ELR (cell line): ENCODE measurements around the gene HSDL1.

Source experiments
- DNase-seq: peaks from one replicate; pipeline ENCODE4 v3.0.0-alpha.2; 2015; ENCODE audit warnings: low read depth

HSDL1 gene

DNA sequence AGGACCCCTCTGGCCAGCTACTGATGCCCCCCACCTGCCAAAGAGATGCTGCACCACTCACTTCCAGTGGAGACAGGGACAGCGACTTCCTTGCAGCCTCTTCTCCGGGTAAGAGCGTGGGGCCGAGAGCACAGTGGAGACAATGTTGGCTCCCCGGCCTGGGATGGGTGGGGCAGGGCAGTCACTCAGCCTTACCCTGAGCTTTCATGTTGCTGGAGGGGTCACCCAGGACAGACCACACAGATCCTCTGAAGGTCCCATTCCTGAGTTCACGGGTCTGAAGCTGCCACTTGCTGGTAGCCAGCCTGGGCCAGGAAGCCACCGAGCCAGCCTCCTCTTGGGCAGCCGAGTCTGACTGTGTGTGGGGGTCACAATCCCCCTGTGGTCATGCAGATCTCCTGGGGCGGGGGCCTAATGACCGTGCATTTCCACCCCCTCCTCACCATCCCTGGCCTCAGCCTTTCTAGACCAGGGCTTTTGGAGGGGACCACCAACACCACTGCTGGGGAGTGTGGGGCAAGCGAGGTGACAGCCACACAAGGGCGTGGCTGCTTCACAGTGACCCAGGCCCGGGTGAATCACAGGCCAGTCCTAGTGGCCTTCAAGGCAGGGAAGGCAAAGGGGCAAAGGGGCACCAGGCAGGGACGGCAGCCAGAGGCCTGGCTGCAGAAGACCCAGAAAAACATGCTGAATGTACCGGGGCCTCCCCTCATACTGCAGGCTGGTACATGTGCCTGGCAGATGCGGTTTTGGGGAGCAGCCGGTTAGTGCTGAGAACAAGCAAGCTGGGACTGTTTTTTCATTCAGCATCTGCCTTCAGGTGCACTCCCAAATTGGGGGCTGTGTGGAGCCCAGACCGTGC lies 31.4 kb upstream of the HSDL1 start:
- no peak for DNase-seq

DNA sequence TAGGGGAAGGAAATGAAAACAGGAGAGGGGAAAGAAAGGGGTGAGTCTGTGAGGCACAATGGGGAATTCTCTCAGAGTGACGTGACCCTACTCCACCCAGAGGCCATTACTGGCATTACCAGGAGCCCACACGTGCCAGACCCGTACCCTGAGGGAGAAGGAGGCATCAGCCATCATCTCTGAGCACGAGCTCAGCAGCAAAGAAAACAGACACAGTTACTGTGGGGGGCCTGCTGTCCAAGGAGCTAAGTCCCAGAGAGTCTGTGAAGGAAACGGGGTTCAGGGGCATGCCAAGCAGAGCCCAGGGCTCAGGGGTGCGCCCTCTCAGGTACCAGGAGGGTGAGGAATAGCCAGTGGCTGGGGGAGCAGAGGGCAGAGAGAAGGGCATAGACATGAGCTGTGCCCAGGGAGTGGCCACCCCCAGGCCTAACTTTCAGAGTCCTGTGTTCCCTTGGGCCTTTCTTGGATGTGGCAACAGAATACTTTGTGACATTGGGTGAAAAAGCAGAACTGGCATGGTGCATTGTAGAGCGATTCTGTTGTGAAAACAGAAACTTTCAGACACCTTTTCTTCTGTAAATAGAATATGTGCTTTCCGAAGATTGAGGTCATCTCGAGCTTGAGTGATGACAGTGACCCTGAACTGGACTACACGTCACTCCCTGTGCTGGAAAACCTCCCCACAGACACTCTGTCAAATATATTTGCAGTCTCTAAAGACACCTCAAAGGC lies 30.5 kb upstream of the HSDL1 start:
- no peak for DNase-seq

DNA sequence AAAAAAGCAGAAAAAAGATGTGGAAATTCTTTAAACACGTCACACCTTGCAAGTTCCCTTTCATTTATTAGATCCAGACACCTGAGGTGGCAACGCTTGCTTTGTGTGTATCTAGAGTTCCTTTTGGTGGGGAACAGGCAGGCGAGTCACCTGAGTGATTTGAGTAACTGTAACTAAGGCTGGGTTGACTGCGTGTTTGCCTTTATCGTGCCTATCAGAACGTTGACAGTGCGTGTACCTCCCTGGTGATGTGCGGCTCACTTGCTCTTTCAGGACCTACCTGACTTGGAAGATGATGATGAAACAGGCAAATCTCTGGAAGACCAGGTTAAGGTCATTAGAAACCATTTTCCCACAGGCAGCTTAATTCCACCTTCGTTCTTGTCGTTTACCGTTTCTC lies 29.4 kb upstream of the HSDL1 start:
- DNase-seq: no peak

- no peak for DNase-seq
Measured at GRCh38 chr16:84169765-84170310, 24.9 kb upstream of the HSDL1 start.

DNA sequence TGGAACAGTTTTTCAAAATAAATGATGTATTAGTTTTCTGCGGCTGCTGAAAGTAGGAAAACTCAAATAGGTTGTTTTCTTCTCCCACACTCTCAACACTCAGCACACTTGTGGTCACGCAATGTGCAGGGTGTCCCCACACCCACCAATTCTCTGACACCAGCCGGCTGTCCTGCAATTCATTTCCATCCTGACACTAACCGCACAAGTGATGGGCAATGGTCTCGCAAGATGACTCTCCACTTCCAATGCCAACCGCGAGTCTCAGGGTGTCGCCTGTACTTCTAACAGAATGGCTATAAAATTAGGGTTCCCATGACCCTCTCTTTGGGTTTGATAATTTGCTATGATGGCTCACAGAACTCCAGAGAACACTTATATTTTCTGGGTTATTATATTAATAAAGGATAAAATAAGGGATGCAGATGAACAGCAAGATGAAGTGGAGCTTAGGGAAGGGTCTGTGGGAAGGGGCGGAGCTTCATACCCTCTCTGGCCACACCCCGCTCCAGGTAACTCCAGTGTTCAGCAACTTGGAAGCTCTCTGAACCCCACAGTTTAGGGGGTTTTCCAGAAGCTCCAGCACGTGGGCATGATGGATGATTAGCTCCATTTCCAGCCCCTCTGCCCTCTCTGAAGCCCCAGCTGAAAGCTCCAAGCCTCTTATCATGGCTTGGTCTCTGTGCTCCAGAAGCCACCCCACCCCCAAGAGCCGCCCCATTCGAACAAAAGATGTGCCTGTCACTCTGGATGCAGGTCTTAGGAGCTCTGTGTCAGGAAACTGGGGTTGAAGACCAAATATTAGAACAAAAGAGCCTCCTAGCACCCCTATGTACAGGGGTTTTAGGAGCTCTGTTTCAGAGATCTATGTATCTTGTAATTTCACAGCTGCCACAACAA lies 22.1 kb upstream of the HSDL1 start:
- DNase-seq: no peak

DNA sequence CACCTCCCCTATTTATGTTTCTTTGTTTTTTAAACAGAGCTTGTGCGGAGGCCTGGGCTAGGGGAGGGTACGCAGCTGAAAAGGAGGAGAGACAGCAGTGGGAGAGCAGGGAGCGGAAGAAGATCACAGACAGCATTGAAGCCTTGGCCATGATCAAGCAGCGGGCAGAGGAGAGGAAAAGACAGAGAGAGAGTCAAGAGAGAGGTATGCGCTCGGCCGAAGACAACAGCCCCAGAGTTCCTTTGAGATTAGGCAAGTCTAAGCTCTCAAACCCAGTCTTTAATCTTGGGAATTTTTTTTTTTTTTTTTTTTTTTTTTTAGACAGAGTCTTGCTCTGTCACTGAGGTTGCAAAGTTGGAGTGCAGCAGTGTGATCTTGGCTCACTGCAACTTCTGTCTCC lies 20.8 kb upstream of the HSDL1 start:
- no peak for DNase-seq

GRCh38 chr16:84161801-84162200 lies 16.8 kb upstream of the HSDL1 start:
- DNase-seq: no peak

DNA sequence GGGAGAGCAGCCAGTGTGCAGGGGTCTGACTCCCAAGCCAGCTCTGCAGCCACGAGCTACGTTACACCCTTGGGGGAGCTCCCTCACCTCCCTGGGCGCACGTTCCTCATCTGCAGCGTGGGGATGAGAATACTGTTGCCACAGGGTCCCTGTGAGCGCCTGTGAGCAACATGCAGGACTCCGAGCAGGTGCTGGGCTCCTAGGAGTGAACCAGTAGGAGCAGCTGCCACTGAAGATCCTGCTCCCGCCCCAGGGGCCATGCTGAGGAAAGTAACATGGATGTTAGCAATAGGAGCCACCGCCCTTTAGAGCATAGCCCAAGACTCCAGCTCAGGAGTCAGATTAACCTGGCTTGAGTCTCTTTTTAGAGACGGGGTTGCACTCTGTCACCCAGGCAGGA lies 16.1 kb upstream of the HSDL1 start:
- DNase-seq: no peak

DNA sequence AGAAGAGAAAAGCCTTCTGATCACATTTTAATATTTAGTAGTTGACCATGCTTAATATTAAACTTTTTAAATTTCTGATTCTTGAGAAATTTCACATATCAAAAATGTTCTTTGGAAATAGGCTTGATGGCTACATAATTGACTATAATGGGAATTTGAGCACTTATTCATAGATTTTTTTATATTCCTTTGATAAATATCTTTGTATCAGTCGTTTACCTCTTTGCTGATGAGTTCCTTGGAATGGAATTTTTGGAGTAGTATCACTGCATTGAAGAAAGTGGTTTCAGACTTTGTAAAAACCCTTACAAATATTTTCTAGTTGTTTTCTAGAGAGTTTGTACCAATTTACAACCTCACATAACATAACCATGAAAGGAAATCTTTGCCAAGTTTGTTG lies 14.8 kb upstream of the HSDL1 start:
- DNase-seq: no peak

GRCh38 chr16:84159007-84159406 lies 14.0 kb upstream of the HSDL1 start:
- DNase-seq: no peak

DNA sequence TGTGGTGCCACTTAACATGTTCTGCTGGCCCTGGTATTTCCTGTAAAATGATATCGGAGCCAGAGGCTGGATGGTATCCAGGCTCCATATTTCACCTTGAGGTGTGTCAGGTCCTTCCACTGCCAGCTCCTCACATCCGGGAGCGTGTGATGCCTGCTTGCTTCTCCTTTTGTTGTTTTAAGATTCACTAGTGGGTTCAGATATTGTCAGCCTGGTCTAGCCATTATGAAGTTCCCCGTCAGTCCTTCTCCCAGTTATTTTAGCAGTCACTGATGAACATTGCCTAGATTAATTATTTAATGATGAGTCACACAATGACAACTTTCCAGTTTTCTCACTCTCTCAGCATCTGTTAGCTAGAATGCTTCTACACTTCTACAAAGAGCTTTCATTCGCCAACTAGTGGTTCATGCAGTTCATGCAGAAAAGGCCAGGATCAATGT lies 11.4 kb upstream of the HSDL1 start:
- DNase-seq: peak; percentile 25

- DNase-seq: no peak
Measured at GRCh38 chr16:84155771-84156170, 10.8 kb upstream of the HSDL1 start.

GRCh38 chr16:84155226-84155625 lies 10.2 kb upstream of the HSDL1 start:
- no peak for DNase-seq

- DNase-seq: peak; percentile 32
Measured at GRCh38 chr16:84153660-84154214, 8.8 kb upstream of the HSDL1 start.

- no peak for DNase-seq
Measured at GRCh38 chr16:84150926-84151325, 5.9 kb upstream of the HSDL1 start.

GRCh38 chr16:84144209-84144858 lies 643 bp downstream of the HSDL1 start:
- DNase-seq: peak; percentile 50

DNA sequence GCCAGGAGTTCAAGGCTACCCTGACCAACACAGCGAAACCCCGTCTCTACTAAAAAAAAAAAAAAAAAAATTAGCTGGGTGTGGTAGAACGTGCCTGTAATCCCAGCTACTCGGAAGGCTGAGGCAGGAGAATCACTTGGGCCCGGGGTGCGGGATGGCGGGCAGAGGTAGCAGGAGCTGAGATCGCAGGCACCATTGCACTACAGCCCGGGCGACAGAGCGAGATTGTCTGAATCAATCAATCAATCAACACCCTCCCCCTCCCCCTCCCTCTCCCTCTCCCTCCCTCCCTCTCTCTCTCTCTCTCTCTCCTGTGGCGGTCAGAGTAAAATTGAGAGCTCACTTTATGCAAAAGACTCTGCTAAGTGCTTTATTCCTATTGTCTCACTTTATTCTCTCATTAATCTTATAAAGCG lies 1.2 kb downstream of the HSDL1 start:
- no peak for DNase-seq

DNA sequence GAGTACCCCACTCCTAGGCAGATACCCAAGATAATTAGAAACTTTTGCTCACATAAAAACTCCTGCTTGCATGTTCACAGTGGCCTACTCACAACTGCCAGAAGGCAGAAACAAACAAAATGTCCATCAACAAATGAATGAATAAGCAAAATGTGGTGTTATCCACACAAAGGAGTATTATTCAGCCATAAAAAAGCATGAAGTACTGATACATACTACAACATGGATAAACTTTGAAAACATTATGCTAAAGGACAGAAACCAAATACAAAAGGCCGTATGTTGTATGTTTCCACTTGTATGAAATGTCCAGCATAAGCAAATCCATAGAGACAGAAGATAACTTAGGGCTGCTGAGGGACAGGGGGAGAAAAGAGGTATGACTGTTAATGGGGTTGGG lies 1.9 kb downstream of the HSDL1 start:
- DNase-seq: no peak

GRCh38 chr16:84141143-84141670 lies 3.8 kb downstream of the HSDL1 start:
- no peak for DNase-seq

DNA sequence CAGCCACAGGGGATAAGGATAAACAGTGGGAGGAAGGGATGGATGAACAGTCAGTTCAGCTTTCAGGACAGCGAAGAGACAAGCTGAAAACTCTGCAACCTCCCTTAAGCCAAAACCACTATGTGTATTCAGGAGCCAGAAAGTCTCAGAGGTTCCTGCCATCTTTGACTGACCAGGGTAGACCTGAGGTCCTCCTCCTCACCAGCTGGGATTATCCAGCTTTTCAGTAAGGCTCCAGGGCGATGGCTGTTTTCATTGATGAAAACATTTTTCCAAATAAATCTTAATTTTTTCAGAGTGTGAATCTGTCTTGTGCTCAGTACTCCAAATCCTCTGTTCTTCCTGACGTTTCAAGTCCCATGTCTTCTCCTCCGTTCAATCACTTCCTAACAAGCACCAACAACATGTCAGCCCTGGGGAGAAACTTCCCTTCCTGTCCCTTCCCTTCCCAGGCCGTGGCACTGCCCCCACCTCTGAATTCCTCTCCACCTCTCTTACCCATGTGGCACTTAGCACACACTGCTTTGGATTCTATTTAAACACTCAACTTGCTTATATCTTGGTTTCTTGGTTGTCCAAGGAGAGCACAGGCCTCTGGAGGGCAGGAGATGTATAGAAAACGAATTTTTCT lies 5.2 kb downstream of the HSDL1 start:
- no peak for DNase-seq
